Measurements from ENCODE around the gene THBS3.
"Not testable (repeated sequence)": the region's sequence is repeated elsewhere in the genome, so short reads cannot be mapped to it uniquely, and the experiment has no call there.

The THBS3 gene

GRCh38 chr1:155192346-155193274, 15.1 kb downstream of the THBS3 start:
- no peak for DNase-seq (ENCODE audit: extremely low read depth, low read depth)
- no peak for TF ChIP-seq CTCF (IDR thresholded peaks at IDR 0.05; ENCODE audit: low read depth, low read length)

GRCh38 chr1:155191904-155192303, 15.8 kb downstream of the THBS3 start:
- TF ChIP-seq CTCF (IDR thresholded peaks at IDR 0.05; ENCODE audit: low read depth, low read length), result no peak
- no peak for DNase-seq (ENCODE audit: extremely low read depth, low read depth)

GRCh38 chr1:155189926-155190325, 17.8 kb downstream of the THBS3 start:
- DNase-seq (ENCODE audit: extremely low read depth, low read depth), result not testable (repeated sequence)

DNA sequence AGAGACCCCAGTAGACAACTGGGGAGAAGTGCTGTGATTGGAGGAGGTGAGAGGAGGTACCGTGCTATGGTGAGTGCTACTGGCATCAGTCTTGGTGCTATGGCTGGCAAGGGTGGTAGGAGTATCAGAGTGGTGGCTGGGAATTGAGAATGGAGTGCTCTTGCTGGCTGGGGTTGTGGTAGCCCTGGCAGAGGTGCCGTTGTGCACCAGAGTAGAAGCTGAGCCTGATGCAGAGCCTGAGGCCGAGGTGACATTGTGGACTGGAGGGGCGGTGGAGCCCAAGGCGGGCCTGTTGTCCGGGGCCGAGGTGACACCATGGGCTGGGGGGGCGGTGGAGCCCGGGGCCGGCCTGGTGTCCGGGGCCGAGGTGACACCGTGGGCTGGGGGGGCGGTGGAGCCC, 19.4 kb downstream of the THBS3 start:
- TF ChIP-seq CTCF (IDR thresholded peaks at IDR 0.05; ENCODE audit: low read depth, low read length), result no peak
- no peak for DNase-seq (ENCODE audit: extremely low read depth, low read depth)

DNA sequence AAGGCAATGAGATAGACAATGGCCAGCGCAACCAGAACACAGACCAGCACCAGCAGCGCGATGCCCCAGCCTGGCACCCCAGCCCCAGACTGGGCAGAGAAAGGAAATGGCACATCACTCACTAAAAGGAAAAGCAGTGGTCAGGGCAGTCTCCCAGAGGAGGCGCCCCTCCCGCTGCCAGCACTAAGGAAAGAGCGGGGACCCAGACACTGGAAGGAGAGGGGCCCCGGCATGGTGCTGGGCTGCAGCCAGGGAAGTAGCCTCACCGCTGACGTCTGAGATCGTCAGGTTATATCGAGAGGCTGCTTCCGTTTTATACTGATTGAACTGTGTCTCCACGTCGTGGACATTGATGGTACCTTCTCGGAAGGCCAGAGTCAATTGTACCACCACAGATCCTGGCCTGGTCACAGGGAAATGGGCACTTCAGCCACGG, 20.2 kb downstream of the THBS3 start:
- DNase-seq (ENCODE audit: extremely low read depth, low read depth), result no peak
- no peak for TF ChIP-seq CTCF (IDR thresholded peaks at IDR 0.05; ENCODE audit: low read depth, low read length)

DNA sequence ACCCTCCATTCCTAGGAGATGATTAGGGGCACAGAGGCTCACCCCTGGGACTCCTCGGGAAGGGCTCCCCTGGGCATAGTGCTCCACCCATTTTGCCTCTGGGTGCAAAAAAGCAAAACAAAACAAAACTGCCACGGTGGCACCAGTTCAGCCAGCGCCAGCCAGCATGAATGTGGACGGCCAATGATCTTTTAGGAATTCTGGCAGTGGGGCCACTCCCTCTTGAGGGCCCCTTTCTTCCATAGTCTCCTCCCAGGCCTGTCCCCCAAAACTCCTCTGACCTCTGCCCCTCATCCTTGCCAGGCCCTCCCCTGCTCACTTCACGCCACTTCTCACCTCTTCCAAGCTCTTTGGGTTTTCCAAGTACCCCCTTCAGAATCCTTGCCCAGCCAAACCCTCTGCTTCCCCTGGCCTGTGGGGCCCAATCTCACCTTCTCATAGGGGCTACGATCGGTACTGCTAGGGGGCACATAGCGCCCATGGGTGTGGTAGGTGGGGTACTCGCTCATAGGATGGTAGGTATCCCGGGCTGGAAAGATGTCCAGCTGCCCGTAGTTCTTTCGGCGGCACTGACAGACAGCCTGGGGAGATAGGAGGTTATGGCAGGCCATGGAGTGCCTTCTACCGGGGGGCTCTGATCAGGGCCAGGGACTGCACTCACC, 20.8 kb downstream of the THBS3 start:
- no peak for DNase-seq (ENCODE audit: extremely low read depth, low read depth)
- no peak for TF ChIP-seq CTCF (IDR thresholded peaks at IDR 0.05; ENCODE audit: low read depth, low read length)

DNA sequence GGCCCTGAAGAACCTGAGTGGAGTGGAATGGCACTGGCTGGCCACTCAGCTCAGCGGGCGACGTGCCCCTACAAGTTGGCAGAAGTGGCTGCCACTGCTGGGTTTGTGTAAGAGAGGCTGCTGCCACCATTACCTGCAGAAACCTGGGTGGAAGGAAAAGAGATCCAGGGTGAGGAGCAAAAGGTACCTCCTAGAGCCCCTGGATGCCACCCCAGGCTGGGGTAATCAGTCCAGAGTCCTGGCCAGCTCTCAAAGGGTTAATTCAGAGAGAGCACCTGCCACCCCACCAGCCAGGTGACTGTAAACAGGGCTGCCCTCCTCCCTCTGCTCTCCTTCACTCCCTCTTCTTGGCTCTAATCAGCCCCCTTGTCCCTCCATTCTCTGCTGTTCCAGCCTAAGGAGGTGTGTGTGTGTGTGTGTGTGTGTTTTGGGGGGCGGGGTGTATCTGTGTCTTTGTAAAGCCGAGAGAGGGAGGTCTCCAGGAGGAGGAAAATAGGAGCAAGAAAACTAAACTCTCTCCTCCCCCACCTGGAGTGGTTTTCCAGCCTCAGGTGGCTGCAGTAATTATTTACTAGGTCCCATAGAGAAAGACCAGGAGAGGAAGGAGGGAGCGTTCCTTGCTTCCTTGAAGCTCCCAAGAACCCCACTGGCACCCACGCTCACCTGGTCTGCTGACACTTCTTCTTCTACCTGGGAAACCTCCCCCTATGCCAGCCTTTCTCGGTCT, 21.5 kb downstream of the THBS3 start:
- no peak for DNase-seq (ENCODE audit: extremely low read depth, low read depth)
- TF ChIP-seq CTCF (IDR thresholded peaks at IDR 0.05; ENCODE audit: low read depth, low read length), result no peak
